Measurements from ENCODE around the gene RNF157.

DNA sequence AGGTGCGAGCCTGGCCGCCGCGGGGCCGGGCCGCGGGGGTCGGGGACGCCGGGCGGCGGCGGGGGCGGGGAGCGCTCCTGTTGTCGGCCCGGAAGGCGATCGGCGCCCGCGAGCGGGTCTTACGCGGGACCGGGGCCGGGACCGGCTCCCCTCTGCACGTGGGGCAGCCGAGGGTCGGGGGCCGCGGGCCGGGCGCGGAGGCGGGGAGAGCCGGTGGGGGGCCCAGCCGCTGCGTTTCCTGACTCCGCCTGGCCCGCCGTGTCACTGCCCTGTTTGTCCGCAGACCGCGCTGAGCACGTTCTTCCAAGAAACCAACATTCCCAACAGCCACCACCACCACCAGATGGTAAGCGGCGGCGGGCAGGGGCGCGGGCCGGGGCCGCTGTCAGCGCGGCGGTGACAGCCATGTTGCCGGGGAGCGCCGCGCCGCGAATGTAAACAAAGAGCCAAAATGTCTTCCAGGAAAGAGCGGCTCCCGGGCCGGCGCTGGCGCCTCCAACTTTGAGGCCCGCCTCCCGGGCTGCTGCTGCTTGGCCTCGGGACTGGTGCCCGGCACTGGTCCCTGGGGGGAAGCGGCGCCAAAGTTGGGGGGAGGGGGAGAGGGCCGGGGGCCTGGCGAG is 25.4 kb upstream of the RNF157 start:
- TF ChIP-seq, protein P1, sequence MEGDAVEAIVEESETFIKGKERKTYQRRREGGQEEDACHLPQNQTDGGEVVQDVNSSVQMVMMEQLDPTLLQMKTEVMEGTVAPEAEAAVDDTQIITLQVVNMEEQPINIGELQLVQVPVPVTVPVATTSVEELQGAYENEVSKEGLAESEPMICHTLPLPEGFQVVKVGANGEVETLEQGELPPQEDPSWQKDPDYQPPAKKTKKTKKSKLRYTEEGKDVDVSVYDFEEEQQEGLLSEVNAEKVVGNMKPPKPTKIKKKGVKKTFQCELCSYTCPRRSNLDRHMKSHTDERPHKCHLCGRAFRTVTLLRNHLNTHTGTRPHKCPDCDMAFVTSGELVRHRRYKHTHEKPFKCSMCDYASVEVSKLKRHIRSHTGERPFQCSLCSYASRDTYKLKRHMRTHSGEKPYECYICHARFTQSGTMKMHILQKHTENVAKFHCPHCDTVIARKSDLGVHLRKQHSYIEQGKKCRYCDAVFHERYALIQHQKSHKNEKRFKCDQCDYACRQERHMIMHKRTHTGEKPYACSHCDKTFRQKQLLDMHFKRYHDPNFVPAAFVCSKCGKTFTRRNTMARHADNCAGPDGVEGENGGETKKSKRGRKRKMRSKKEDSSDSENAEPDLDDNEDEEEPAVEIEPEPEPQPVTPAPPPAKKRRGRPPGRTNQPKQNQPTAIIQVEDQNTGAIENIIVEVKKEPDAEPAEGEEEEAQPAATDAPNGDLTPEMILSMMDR (conservative IDR thresholded peaks at IDR 0.05): no peak
- TF ChIP-seq ZFX (IDR thresholded peaks at IDR 0.05): 0 out of 2 replicates have a peak, but pooled peaks have one; percentile 42
